Kidney (tissue), 14 donors: Measurements from ENCODE around the gene PRDM13. TPM values are rescaled to one million over a fixed set of nuclear protein-coding genes. Genes with fewer than 3 reads are reported as not detected.

Source experiments
- DNase-seq, 5 donors: peaks; one replicate each; pipeline ENCODE4 v3.0.0-alpha.2; 2013 to 2020
- FAIRE-seq: peaks from 2 replicates; lab custom pipeline; 2012; peaks lifted over from hg19 to GRCh38; lab: Jason Lieb, UNC
- H3K27ac ChIP-seq, 2 donors: one replicate each; pipeline ENCODE4 v1.7.0; 2013; ENCODE audit warnings: low read depth in 2 of 2, low read length in 2 of 2, inconsistent platforms in 1 of 2
- H3K27me3 ChIP-seq: one replicate; pipeline ENCODE4 v1.7.1; 2013; ENCODE audit warnings: low read length, inconsistent platforms; ENCODE audit not compliant: control insufficient read depth, insufficient read depth
- H3K36me3 ChIP-seq, 3 donors: one replicate each; pipeline versions ENCODE4 v1.7.0 to v1.7.1; 2013; ENCODE audit warnings: low read length in 3 of 3, control low read depth in 1 of 3, inconsistent platforms in 1 of 3; ENCODE audit not compliant: insufficient read depth in 3 of 3, control insufficient read depth in 2 of 3
- H3K4me1 ChIP-seq, 3 donors: one replicate each; pipeline versions ENCODE4 v1.7.0 to v1.7.1; 2013; ENCODE audit warnings: low read length in 3 of 3, inconsistent platforms in 1 of 3, low read depth in 1 of 3; ENCODE audit not compliant: control insufficient read depth in 2 of 3, insufficient read depth in 2 of 3
- H3K4me3 ChIP-seq, 3 donors: one replicate each; pipeline versions ENCODE4 v1.7.0 to v1.8.1; 2013; ENCODE audit warnings: low read length in 3 of 3, control low read depth in 1 of 3, inconsistent platforms in 1 of 3
- H3K9ac ChIP-seq, 3 donors: one replicate each; pipeline versions ENCODE4 v1.7.0 to v1.7.1; 2013; ENCODE audit warnings: low read length in 3 of 3, control low read depth in 1 of 3, inconsistent platforms in 1 of 3
- H3K9me3 ChIP-seq, 3 donors: one replicate each; pipeline versions ENCODE4 v1.7.0 to v1.7.1; 2013; ENCODE audit warnings: low read length in 3 of 3, control low read depth in 1 of 3, inconsistent platforms in 1 of 3; ENCODE audit not compliant: control insufficient read depth in 2 of 3, insufficient read depth in 1 of 3
- intact Hi-C: fragments of 100-400 bp; cut with DNase I; formaldehyde crosslinking; loops from one replicate; pipeline ENCODE4 v1.11.1; 2022
- polyA plus RNA-seq: library from polyadenylated mRNA; stranded (reverse); fragments of 350-450 nt; fragmentation: Illumina TruSeq; extraction: RNeasy Lipid Tissue Mini Kit (QIAGEN cat#74804); gene quantifications from one replicate; pipeline ENCODE4 v1.2.3, GENCODE V29; 2014; ENCODE audit warnings: low read depth, low replicate concordance; ENCODE audit not compliant: insufficient read depth
- total RNA-seq: library from RNA; stranded (reverse); fragmentation: NEBNext Ultra II Directional; extraction: Animal tissue kit (Norgen Biotek cat#: 25700); gene quantifications from one replicate; pipeline ENCODE4 v1.2.1, GENCODE V29; 2021
- TF ChIP-seq, protein P1 (sequence below): IDR thresholded peaks from 3 replicates; pipeline ENCODE4 v1.5.1; 2012; ENCODE audit warnings: mild to moderate bottlenecking, moderate library complexity, borderline replicate concordance; ENCODE audit not compliant: insufficient read depth; ENCODE audit errors: extremely low read depth
- donor health status: control.
- donor health status: control.
- donor health status: control.
- donor health status: control.
- donor health status: control.
- donor health status: DM: yes; HTN: yes; CAD: no.
- donor health status: Normal renal cell carcinoma (clear cell type).

Gene PRDM13
- total and polyA plus RNA-seq, 2 donors from 2014 or later: not detected

DNA sequence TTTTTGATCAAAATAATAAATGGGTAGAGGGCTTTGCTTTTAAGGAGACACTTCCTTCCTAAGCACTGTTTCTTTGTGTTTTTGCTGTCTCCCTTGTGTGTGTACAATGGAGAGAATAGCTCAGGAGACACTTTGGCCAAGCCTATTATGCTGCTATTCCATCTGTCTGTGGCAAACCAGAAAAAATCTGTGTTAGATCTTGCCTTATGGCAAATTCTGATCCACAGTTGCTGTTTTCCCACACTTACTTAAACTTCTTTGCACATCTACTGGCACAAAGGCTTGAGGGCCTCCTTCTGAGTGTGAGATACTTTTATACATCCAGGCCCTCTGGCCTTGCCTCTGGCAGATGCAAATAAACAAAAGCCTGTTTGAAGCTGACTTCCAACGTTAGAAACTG, 53.6 kb downstream of the PRDM13 start:
- Histone ChIP-seq H3K4me3 (no peak overlapping the region), H3K4me1 (no peaks in the 10 kb centered on the region), H3K27ac (no peak overlapping the region), H3K9me3 (no peaks in the 10 kb centered on the region), H3K27me3 (no peaks in the 10 kb centered on the region), H3K36me3 (no peaks in the 10 kb centered on the region), H3K9ac (no peak overlapping the region)
- intact Hi-C loops: no loop called here
- TF ChIP-seq, protein P1, sequence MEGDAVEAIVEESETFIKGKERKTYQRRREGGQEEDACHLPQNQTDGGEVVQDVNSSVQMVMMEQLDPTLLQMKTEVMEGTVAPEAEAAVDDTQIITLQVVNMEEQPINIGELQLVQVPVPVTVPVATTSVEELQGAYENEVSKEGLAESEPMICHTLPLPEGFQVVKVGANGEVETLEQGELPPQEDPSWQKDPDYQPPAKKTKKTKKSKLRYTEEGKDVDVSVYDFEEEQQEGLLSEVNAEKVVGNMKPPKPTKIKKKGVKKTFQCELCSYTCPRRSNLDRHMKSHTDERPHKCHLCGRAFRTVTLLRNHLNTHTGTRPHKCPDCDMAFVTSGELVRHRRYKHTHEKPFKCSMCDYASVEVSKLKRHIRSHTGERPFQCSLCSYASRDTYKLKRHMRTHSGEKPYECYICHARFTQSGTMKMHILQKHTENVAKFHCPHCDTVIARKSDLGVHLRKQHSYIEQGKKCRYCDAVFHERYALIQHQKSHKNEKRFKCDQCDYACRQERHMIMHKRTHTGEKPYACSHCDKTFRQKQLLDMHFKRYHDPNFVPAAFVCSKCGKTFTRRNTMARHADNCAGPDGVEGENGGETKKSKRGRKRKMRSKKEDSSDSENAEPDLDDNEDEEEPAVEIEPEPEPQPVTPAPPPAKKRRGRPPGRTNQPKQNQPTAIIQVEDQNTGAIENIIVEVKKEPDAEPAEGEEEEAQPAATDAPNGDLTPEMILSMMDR: no peak
- no peak for FAIRE-seq
- DNase-seq: no peak

DNA sequence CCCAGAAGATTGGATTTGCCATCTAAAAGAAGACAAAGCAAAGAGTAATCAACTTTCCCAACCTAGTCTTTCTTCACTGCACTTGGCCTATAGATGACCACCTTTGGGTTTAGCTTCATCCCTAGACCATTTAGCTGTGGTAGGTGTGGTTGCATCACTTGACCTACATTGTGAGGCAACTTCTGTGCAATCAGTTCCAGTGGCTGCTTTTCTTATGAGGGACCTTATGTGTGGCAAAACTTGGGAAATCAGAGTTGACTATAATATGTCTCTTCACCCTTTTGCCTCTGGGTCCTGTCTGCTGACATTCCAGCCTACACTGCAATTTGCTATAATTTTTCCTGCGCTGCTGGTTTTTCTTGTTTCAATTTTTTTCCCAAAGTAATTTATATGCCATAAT, 55.2 kb downstream of the PRDM13 start:
- DNase-seq: no peak
- TF ChIP-seq, protein P1: no peak
- H3K4me3 ChIP-seq: no peak overlapping the region
- H3K27me3 ChIP-seq: no peaks in the 10 kb centered on the region
- no peaks in the 10 kb centered on the region for H3K9me3 ChIP-seq
- no peak overlapping the region for H3K9ac ChIP-seq
- no peaks in the 10 kb centered on the region for H3K36me3 ChIP-seq
- intact Hi-C loops: no loop called here
- no peaks in the 10 kb centered on the region for H3K4me1 ChIP-seq
- no peak overlapping the region for H3K27ac ChIP-seq
- FAIRE-seq: no peak

DNA sequence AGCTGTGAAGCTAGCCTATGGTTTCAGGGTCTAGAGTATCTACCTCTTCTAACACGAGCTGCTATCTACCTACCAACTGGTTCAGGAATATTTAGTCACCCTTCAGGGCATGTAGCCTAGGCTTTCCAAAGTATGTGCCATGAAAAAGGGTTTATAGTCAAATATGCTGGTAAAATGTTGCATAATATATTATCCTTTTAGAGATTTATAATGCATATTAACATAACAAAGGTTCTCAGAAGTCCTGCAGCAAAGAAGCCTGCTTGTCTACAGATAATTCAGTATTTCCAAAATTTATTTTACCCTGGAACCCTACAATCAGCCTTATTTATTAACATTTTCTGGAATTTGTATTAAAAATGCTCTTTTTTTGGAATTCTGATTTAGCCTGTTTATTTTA, 56.0 kb downstream of the PRDM13 start:
- intact Hi-C loops: no loop called here
- H3K27ac ChIP-seq: no peak overlapping the region
- DNase-seq (no peak), FAIRE-seq (no peak)
- H3K27me3 ChIP-seq: no peaks in the 10 kb centered on the region
- TF ChIP-seq, protein P1: no peak
- H3K36me3 ChIP-seq: no peaks in the 10 kb centered on the region
- no peaks in the 10 kb centered on the region for H3K9me3 ChIP-seq
- H3K4me3 ChIP-seq: no peak overlapping the region
- no peaks in the 10 kb centered on the region for H3K4me1 ChIP-seq
- no peak overlapping the region for H3K9ac ChIP-seq

Other genes with a start within 250 kb of the PRDM13 start
- 8.1 TPM for gene COQ3, start 212.6 kb upstream of the PRDM13 start, total RNA-seq
- 18.7 TPM for gene COQ3, start 212.6 kb upstream of the PRDM13 start, polyA plus RNA-seq
- gene PNISR, start 181.5 kb upstream of the PRDM13 start, total RNA-seq: 97.1 TPM
- gene PNISR, start 181.5 kb upstream of the PRDM13 start, polyA plus RNA-seq: 69.8 TPM
- gene USP45, start 91.4 kb upstream of the PRDM13 start, total RNA-seq: 13.8 TPM
- gene USP45, start 91.4 kb upstream of the PRDM13 start, polyA plus RNA-seq: 6.0 TPM
- gene CCNC, start 38.2 kb upstream of the PRDM13 start, total RNA-seq: 55.9 TPM
- 51.4 TPM for gene CCNC, start 38.2 kb upstream of the PRDM13 start, polyA plus RNA-seq